Measurements from ENCODE around the gene RPP30.

DNA sequence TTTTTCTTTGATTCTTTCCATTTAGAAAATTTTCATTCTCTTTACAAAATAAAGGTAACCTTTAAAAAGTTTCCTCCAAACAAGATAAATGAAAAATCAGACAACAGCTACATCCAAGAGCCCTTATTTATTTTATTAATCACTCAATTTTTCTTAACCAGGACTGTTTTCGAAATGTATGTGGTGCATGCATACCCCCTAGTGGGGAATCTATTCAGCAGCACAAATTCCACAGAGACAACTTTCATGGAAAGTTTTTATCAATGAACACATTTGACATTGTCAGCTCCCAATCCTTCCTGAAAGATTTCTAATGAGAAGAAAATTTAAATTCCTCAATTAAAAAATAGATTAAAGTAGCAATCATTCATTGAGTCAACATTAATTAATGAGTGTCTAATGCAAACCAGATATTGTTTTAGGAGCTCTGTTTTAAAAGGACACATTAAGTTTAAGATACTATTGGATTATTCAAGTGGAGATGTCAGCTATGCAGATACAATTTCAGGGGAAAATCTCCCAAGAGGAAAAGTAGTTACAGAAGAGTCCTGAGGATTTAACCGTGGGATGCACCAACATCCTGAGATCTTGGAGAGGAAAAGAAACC lies 8.8 kb upstream of the RPP30 start:
- no peak for TF ChIP-seq POLR2AphosphoS5 (IDR thresholded peaks at IDR 0.05; ENCODE audit: low read depth, low read length)
- TF ChIP-seq POLR2A (IDR thresholded peaks at IDR 0.05; ENCODE audit: low read depth, low read length): no peak
- no peak for TF ChIP-seq TAF1 (IDR thresholded peaks at IDR 0.05; ENCODE audit: low read depth, low read length)
- TF ChIP-seq PAX5 (IDR thresholded peaks at IDR 0.05; ENCODE audit: insufficient read depth, low read length, severe bottlenecking): no peak
- no peak for TF ChIP-seq SPI1 (IDR thresholded peaks at IDR 0.05; ENCODE audit: low read depth, low read length)
- TF ChIP-seq POU2F2 (IDR thresholded peaks at IDR 0.05; ENCODE audit: low read depth, low read length): no peak
